Gastrocnemius medialis (tissue), 4 donors: ENCODE measurements around the gene ZNF638. TPM values are rescaled to one million over a fixed set of nuclear protein-coding genes. Genes with fewer than 3 reads are reported as not detected.
A peak's percentile ranks its signal among the peaks of the same experiment; 100 is the strongest.

Experiments
- ATAC-seq, 2 donors: fragments of 150-250 bp; one replicate each; pipeline ENCODE4 v1.9.1; 2016
- DNase-seq, 2 donors: peaks; one replicate each; pipeline ENCODE4 v3.0.0-alpha.2; 2019
- H3K27ac ChIP-seq, 4 donors: fragments of 200-600 bp; sonication (generic); 1 replicate in 1 of 4; 2 replicates in 3 of 4; pipeline ENCODE4 v1.5.1; 2016 to 2018; ENCODE audit warnings: mild to moderate bottlenecking in 2 of 4, moderate library complexity in 1 of 4
- H3K27me3 ChIP-seq, 3 donors: fragments of 200-600 bp; sonication (generic) in 2 of 3; 1 replicate in 1 of 3; 2 replicates in 2 of 3; pipeline versions ENCODE4 v1.5.1 to v1.6.0; 2016 to 2019; ENCODE audit warnings: mild to moderate bottlenecking in 1 of 3, moderate library complexity in 1 of 3
- H3K36me3 ChIP-seq, 2 donors: fragments of 200-600 bp; sonication (generic) in 1 of 2; one replicate each; pipeline ENCODE4 v1.5.1; 2017 to 2018
- H3K4me1 ChIP-seq, 2 donors: fragments of 200-600 bp; sonication (generic) in 1 of 2; one replicate each; pipeline ENCODE4 v1.5.1; 2016 to 2017; ENCODE audit warnings: mild to moderate bottlenecking in 2 of 2
- H3K4me3 ChIP-seq, 4 donors: fragments of 200-600 bp; sonication (generic) in 3 of 4; 1 replicate in 1 of 4; 2 replicates in 3 of 4; pipeline ENCODE4 v1.5.1; 2016 to 2019; ENCODE audit warnings: mild to moderate bottlenecking in 2 of 4
- H3K9me3 ChIP-seq, 3 donors: fragments of 200-600 bp; sonication (generic) in 2 of 3; 1 replicate in 1 of 3; 2 replicates in 2 of 3; pipeline ENCODE4 v1.5.1; 2016 to 2019
- CTCF ChIP-seq, 5 experiments: fragments of 450-650 bp in 3 of 5; fragments of 200-600 bp in 2 of 5; sonication (generic) in 2 of 5; IDR thresholded peaks in 4 of 5; conservative IDR thresholded peaks in 1 of 5; 1 replicate in 4 of 5; 2 replicates in 1 of 5; pipeline ENCODE4 v1.5.1; 2016 to 2019; ENCODE audit warnings: antibody characterized with exemption in 5 of 5, mild to moderate bottlenecking in 3 of 5, moderate library complexity in 3 of 5
- POLR2A ChIP-seq, 2 donors: fragments of 450-650 bp; IDR thresholded peaks; one replicate each; pipeline ENCODE4 v1.6.1; 2017; ENCODE audit warnings: antibody characterized with exemption in 2 of 2, mild to moderate bottlenecking in 2 of 2, moderate library complexity in 2 of 2
- in situ Hi-C, 4 donors: fragments of 200-750 bp; cut with MboI; loops; one replicate each; pipeline versions ENCODE4 v1.15.0 to v1.8.0; 2017; ENCODE audit warnings: low sequenced_read_pairs in 4 of 4
- intact Hi-C: fragments of 100-400 bp; cut with DNase I; formaldehyde crosslinking; loops from one replicate; pipeline ENCODE4 v1.15.1; 2023; ENCODE audit warnings: low total_unique reads
- total RNA-seq, 4 donors: library from RNA; depleted of rRNA; stranded (reverse); fragments of >200 nt; gene quantifications; one replicate each; pipeline versions ENCODE4 v1.1.0 to v1.2.3, GENCODE V29; 2016

The ZNF638 gene
- total RNA-seq, 4 donors from 2014 or later: 69.7 to 152 (median 95.0) TPM

DNA sequence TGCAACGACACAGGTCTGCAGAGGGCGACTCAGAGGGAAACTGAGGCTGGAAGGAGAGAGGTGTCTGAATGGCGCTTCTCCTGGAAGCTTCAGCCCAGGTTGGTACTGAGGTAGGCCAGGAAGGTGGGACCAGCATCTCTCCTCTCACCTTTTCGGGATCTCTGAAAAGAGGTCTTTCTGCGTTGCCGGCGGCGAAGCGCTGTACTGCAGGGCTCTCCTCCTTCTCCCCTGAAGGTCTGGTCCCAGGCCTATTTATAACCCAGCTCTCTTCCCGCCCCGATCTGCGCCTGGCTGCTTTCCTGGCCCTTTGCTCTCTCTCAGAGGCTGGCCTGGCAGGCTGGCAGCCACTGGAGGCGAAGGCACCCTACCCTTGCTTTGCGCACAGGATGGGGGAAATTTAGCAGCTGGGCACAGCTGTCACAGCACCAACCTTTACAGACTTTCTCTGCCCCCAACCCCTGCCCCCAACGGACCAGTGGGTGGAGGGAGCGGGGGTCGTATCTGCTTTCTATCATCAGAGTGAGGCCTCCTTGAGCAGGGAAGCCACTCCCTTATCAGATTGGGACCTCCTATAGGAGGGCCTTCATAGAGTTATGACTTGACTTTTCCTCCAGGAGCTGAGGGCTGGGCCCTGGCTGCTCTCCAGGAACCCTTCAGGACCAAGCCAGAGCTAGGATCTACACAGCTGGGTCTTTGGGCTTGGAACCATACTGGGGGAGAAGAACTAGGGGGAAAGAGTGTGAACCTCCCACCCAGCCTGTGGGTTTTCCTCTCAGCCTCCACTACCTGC, 122.8 kb downstream of the ZNF638 start:
- H3K4me3 ChIP-seq: peak overlapping the region; percentile 62 to 83 (median 74)
- H3K4me1 ChIP-seq: peaks cover 84 to 89% of the 10 kb centered on the region in 2 donors
- H3K9me3 ChIP-seq: no peaks in the 10 kb centered on the region
- in situ Hi-C loops: no loop called here
- H3K36me3 ChIP-seq: no peaks in the 10 kb centered on the region
- H3K27me3 ChIP-seq: no peaks in the 10 kb centered on the region
- DNase-seq (peak; percentile 83 to 93), ATAC-seq (peak; percentile 41)
- intact Hi-C loops: loop anchor here (2.0 to 10.0 kb wide), 6 partner anchors 14 to 690 kb away; partner anchors contain the start of genes CYP26B1 and ZNF638
- peak overlapping the region; percentile 92 to 99 (median 94) for H3K27ac ChIP-seq
- TF ChIP-seq POLR2A (IDR thresholded peaks at IDR 0.05) (peak; percentile 89 to 93), CTCF (IDR thresholded peaks at IDR 0.05 in 4 of 5, conservative IDR thresholded peaks at IDR 0.05 in 1 of 5) (peak; percentile 41 to 59 (median 42))

GRCh38 chr2:71455011-71455740, 123.6 kb downstream of the ZNF638 start:
- in situ Hi-C loops: no loop called here

DNA sequence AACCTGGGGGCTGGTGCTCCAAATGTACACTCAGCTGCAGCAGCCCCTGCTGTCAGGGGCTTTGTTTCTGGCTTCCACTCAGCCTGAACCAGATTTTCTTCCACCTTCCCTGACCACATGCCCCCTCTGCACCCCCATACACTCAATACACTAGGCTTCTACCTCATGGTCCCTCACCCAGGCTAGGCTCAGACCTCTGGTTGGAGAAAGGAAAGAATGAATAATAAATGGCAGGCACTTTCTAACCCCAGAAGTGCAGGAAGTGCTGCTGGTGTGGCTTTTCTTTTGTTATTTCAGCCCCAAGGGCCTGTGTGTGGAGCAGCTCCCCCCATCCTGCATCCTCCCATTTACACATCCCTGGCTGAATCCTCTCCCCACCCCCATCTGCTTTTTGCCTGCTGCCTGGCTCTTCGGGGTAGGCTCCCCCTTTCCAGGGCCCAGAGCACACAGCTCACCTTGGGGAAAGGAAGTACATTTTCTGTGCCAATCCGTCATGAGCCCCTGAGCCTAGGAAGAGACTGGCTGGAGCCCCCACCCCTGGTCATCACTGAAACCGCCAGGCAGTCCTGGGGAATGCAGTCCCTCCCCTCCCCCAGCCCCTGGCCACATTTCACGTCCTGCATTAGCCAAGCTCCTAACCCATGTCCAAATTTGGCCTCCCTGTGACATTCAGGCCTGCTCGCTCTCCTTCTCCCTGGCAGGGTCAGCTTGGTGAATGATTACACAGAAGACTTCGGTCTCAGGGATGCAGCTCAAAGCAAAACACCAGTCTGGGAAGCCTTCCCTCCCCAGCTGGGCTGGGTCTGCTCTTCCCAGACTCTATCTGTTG, 124.4 kb downstream of the ZNF638 start:
- DNase-seq: peak in 1 of 2 donors; percentile 57
- peak overlapping the region in 1 of 4 donors; percentile 69 for H3K4me3 ChIP-seq
- H3K4me1 ChIP-seq: peaks cover 87 to 93% of the 10 kb centered on the region in 2 donors
- no peaks in the 10 kb centered on the region for H3K27me3 ChIP-seq
- in situ Hi-C loops (no loop called here), intact Hi-C loops (loop anchor here (2.0 to 10.0 kb wide), 3 partner anchors 13 to 689 kb away; partner anchors contain the start of gene CYP26B1)
- ATAC-seq: no peak
- no peaks in the 10 kb centered on the region for H3K36me3 ChIP-seq
- H3K9me3 ChIP-seq: no peaks in the 10 kb centered on the region
- peak overlapping the region; percentile 92 to 99 (median 94) for H3K27ac ChIP-seq
- TF ChIP-seq CTCF (IDR thresholded peaks at IDR 0.05 in 4 of 5, conservative IDR thresholded peaks at IDR 0.05 in 1 of 5): no peak
- no peak for TF ChIP-seq POLR2A (IDR thresholded peaks at IDR 0.05)

More at GRCh38 chr2:71455011-71455740, 123.6 kb downstream of the ZNF638 start:
- Histone ChIP-seq H3K9me3 (no peaks in the 10 kb centered on the region), H3K36me3 (no peaks in the 10 kb centered on the region), H3K4me3 (peak overlapping the region in 2 of 4 donors; percentile 21 to 69), H3K27me3 (no peaks in the 10 kb centered on the region), H3K27ac (peak overlapping the region; percentile 92 to 99 (median 94)), H3K4me1 (peaks cover 87 to 92% of the 10 kb centered on the region in 2 donors)
- intact Hi-C loops: loop anchor here (2.0 to 10.0 kb wide), 3 partner anchors 14 to 690 kb away; partner anchors contain the start of gene CYP26B1
- peak in 1 of 2 donors; percentile 26 for TF ChIP-seq POLR2A (IDR thresholded peaks at IDR 0.05)
- TF ChIP-seq CTCF (IDR thresholded peaks at IDR 0.05 in 4 of 5, conservative IDR thresholded peaks at IDR 0.05 in 1 of 5): no peak
- peak; percentile 76 to 81 for DNase-seq
- peak; percentile 3 to 21 for ATAC-seq

- Histone ChIP-seq H3K4me1 (peaks cover 87 to 93% of the 10 kb centered on the region in 2 donors), H3K36me3 (no peaks in the 10 kb centered on the region), H3K4me3 (peak overlapping the region in 1 of 4 donors; percentile 69), H3K27ac (peak overlapping the region; percentile 92 to 99 (median 94)), H3K27me3 (no peaks in the 10 kb centered on the region), H3K9me3 (no peaks in the 10 kb centered on the region)
- TF ChIP-seq POLR2A (IDR thresholded peaks at IDR 0.05) (no peak), CTCF (IDR thresholded peaks at IDR 0.05 in 4 of 5, conservative IDR thresholded peaks at IDR 0.05 in 1 of 5) (no peak)
- ATAC-seq (no peak), DNase-seq (no peak)
- intact Hi-C loops (loop anchor here (10.0 kb wide), 2 partner anchors 258 to 688 kb away; partner anchors contain the start of gene CYP26B1), in situ Hi-C loops (no loop called here)
These were observed 125.0 kb downstream of the ZNF638 start for GRCh38 chr2:71456617-71457016.
